NK-92 (cell line): ENCODE data around the gene SLC22A23.

Experiments
- DNase-seq: peaks from one replicate; lab custom pipeline; 2025; ENCODE audit not compliant: unreplicated experiment; lab: John Stamatoyannopoulos, UW

SLC22A23 gene

GRCh38 chr6:3230900-3231246 is 226.0 kb downstream of the SLC22A23 start:
- DNase-seq, result no peak

GRCh38 chr6:3230256-3230882 is 226.5 kb downstream of the SLC22A23 start:
- DNase-seq, result no peak

- DNase-seq, result no peak
Observed at GRCh38 chr6:3229566-3230178, 227.2 kb downstream of the SLC22A23 start.

- no peak for DNase-seq
Observed at GRCh38 chr6:3228771-3229565, 227.9 kb downstream of the SLC22A23 start.

GRCh38 chr6:3228046-3228671 is 228.7 kb downstream of the SLC22A23 start:
- DNase-seq, result no peak

GRCh38 chr6:3227363-3228045 is 229.3 kb downstream of the SLC22A23 start, which contains the start of gene TUBB2B:
TUBB2B (minus strand) TSS chr6:3227653; CDS start chr6:3227543, 110 bp downstream.
- no peak for DNase-seq

GRCh38 chr6:3226481-3227362 is 230.1 kb downstream of the SLC22A23 start:
- no peak for DNase-seq

- DNase-seq, result no peak
Observed at GRCh38 chr6:3226042-3226441, 230.8 kb downstream of the SLC22A23 start.

GRCh38 chr6:3222506-3223038 is 234.3 kb downstream of the SLC22A23 start:
- DNase-seq, result no peak

- no peak for DNase-seq
Observed at GRCh38 chr6:3221578-3221977, 235.3 kb downstream of the SLC22A23 start.

- DNase-seq, result no peak
Observed at GRCh38 chr6:3220366-3220765, 236.5 kb downstream of the SLC22A23 start.
